HepG2 (cell line): ENCODE results near the gene PATZ1. TPM values are rescaled to one million over a fixed set of nuclear protein-coding genes. Genes with fewer than 3 reads are reported as not detected.

Source experiments
- GATAD2A ChIP-seq: IDR thresholded peaks from 2 replicates; pipeline ENCODE4 v1.6.1; 2016
- MIER3 ChIP-seq: IDR thresholded peaks from 2 replicates; pipeline ENCODE4 v1.6.1; 2016; ENCODE audit warnings: missing compliant biosample characterization, borderline replicate concordance
- MYC ChIP-seq: sonication (generic); formaldehyde crosslinking; IDR thresholded peaks from 2 replicates; pipeline ENCODE4 v1.9.0; 2021; ENCODE audit warnings: missing genetic modification reagents, borderline replicate concordance
- NFKB2 ChIP-seq: sonication (generic); formaldehyde crosslinking; IDR thresholded peaks from 2 replicates; pipeline ENCODE4 v1.4.0; 2020; ENCODE audit warnings: missing genetic modification reagents, borderline replicate concordance
- TEAD3 ChIP-seq: optimal IDR thresholded peaks from 2 replicates; pipeline ENCODE3; 2016; ENCODE audit warnings: borderline replicate concordance
- ZBTB38 ChIP-seq: sonication (generic); formaldehyde crosslinking; IDR thresholded peaks from 2 replicates; pipeline ENCODE4 v1.5.1; 2020; ENCODE audit warnings: mild to moderate bottlenecking, missing genetic modification reagents
- ZFP36 ChIP-seq: fragments of 150-350 bp; IDR thresholded peaks from 2 replicates; pipeline ENCODE4 v1.6.1; 2018; ENCODE audit warnings: borderline replicate concordance, low read length, low read depth; ENCODE audit not compliant: partially characterized antibody
- ZNF17 ChIP-seq: sonication (generic); formaldehyde crosslinking; IDR thresholded peaks from 2 replicates; pipeline ENCODE4 v1.5.0; 2020; ENCODE audit warnings: mild to moderate bottlenecking, missing genetic modification reagents
- ZNF382 ChIP-seq: sonication (generic); formaldehyde crosslinking; IDR thresholded peaks from 2 replicates; pipeline ENCODE4 v1.5.0; 2020; ENCODE audit warnings: missing genetic modification reagents, mild to moderate bottlenecking, borderline replicate concordance
- ZNF543 ChIP-seq: sonication (generic); formaldehyde crosslinking; IDR thresholded peaks from 2 replicates; pipeline ENCODE4 v1.4.0; 2020; ENCODE audit warnings: mild to moderate bottlenecking, missing genetic modification reagents
- ZNF577 ChIP-seq: sonication (generic); formaldehyde crosslinking; IDR thresholded peaks from 2 replicates; pipeline ENCODE4 v1.4.0; 2020; ENCODE audit warnings: mild to moderate bottlenecking, low read depth, missing genetic modification reagents, borderline replicate concordance
- ZNF773 ChIP-seq: sonication (generic); formaldehyde crosslinking; IDR thresholded peaks from 2 replicates; pipeline ENCODE4 v1.4.0; 2020; ENCODE audit warnings: missing genetic modification reagents, borderline replicate concordance
- polyA plus RNA-seq, 8 experiments: library from polyadenylated mRNA; depleted of rRNA in 3 of 8; stranded (reverse) in 7 of 8; unstranded in 1 of 8; fragments of >200 nt; fragmentation: Illumina TruSeq in 4 of 8; extraction: Trizol in 4 of 8; gene quantifications; 2 replicates each; pipeline versions ENCODE4 v1.2.1 to v1.2.3, GENCODE V29; 2011 to 2016; ENCODE audit warnings: low read depth in 4 of 8, missing spikeins in 1 of 8, mixed read lengths in 1 of 8; ENCODE audit not compliant: insufficient read depth in 1 of 8
- total RNA-seq, 5 experiments: library from RNA; depleted of rRNA; stranded (reverse); fragments of >200 nt; fragmentation: Illumina TruSeq; extraction: Trizol; gene quantifications; 2 replicates each; pipeline ENCODE4 v1.2.3, GENCODE V29; 2016; ENCODE audit warnings: low read depth in 1 of 5
- TF ChIP-seq, protein P1 (sequence below): sonication (generic); formaldehyde crosslinking; IDR thresholded peaks from 2 replicates; pipeline ENCODE4 v1.8.0; 2022; ENCODE audit warnings: mild to moderate bottlenecking, missing genetic modification reagents, moderate library complexity
- TF ChIP-seq, protein P2 (sequence below): sonication (generic); formaldehyde crosslinking; IDR thresholded peaks from 2 replicates; pipeline ENCODE4 v1.9.0; 2021; ENCODE audit warnings: missing genetic modification reagents, mild to moderate bottlenecking, borderline replicate concordance
- TF ChIP-seq, protein P3 (sequence below): sonication (generic); formaldehyde crosslinking; conservative IDR thresholded peaks from 2 replicates; pipeline ENCODE4 v1.5.0; 2020; ENCODE audit warnings: missing genetic modification reagents
- TF ChIP-seq, protein P4 (sequence below): sonication (generic); formaldehyde crosslinking; IDR thresholded peaks from 2 replicates; pipeline ENCODE4 v1.4.0; 2020; ENCODE audit warnings: missing genetic modification reagents
- TF ChIP-seq, protein P5 (sequence below): sonication (generic); formaldehyde crosslinking; IDR thresholded peaks from 2 replicates; pipeline ENCODE4 v1.5.0; 2020; ENCODE audit warnings: missing genetic modification reagents
- TF ChIP-seq, protein P6 (sequence below): sonication (generic); formaldehyde crosslinking; IDR thresholded peaks from 2 replicates; pipeline ENCODE4 v1.5.0; 2020; ENCODE audit warnings: mild to moderate bottlenecking, missing genetic modification reagents, moderate library complexity

The PATZ1 gene
- total and polyA plus RNA-seq, 2 of the 13 experiments (the other 11 are each of a cell fraction or from before 2014, with no cell fraction given): 24.9 to 30.5 TPM

DNA sequence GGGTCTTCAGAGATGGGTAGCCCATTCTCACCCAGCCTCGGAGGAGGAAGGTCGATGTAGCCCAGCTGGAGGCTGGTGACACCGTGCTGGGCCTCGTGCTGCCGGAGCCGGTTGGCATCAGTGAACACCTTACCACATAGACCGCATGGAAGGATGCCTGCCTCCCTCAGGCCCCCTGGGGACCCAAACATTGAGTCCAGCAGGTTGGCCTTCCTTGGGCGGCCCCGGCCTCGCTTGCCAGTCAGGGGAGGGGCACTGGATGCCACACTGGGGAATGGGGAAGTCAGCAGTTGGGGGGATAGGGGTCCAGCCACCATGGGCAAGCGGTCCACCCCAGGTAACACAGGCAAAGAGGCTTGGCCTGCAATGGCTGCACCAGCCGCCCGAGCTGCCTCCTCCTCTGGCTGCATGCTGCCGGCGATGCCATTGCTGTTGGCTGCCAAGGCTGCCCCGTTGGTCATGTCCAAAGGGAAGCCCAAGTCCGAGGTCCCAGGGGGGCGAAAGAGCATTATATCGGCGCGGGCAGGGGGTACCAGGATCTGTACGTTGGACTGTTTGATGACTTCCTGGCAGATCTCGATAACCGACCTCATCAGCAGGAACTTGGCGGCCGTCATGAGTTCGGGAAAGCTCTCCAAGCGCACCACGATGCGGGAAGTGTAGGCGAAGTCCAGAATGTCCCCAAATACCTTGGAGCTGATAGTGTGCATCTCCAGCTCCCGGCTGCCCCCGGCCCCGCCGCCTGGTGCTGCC lies 1.4 kb downstream of the PATZ1 start (continued):
- TF ChIP-seq MYC (CRISPR knock-in tag): peak; percentile 30; the same call in 1 of the 2 replicates
- no peak for TF ChIP-seq MIER3 (CRISPR knock-in tag)
- no peak for TF ChIP-seq ZNF17 (CRISPR knock-in tag)
- TF ChIP-seq, protein P1, sequence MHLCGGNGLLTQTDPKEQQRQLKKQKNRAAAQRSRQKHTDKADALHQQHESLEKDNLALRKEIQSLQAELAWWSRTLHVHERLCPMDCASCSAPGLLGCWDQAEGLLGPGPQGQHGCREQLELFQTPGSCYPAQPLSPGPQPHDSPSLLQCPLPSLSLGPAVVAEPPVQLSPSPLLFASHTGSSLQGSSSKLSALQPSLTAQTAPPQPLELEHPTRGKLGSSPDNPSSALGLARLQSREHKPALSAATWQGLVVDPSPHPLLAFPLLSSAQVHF (CRISPR knock-in tag): no peak
- TF ChIP-seq TEAD3 (CRISPR knock-in tag): no peak
- peak; percentile 95 for TF ChIP-seq ZBTB38 (CRISPR knock-in tag)
- no peak for TF ChIP-seq ZNF773 (CRISPR knock-in tag)
- TF ChIP-seq, protein P2, sequence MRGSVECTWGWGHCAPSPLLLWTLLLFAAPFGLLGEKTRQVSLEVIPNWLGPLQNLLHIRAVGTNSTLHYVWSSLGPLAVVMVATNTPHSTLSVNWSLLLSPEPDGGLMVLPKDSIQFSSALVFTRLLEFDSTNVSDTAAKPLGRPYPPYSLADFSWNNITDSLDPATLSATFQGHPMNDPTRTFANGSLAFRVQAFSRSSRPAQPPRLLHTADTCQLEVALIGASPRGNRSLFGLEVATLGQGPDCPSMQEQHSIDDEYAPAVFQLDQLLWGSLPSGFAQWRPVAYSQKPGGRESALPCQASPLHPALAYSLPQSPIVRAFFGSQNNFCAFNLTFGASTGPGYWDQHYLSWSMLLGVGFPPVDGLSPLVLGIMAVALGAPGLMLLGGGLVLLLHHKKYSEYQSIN (CRISPR knock-in tag): no peak
- TF ChIP-seq, protein P3, sequence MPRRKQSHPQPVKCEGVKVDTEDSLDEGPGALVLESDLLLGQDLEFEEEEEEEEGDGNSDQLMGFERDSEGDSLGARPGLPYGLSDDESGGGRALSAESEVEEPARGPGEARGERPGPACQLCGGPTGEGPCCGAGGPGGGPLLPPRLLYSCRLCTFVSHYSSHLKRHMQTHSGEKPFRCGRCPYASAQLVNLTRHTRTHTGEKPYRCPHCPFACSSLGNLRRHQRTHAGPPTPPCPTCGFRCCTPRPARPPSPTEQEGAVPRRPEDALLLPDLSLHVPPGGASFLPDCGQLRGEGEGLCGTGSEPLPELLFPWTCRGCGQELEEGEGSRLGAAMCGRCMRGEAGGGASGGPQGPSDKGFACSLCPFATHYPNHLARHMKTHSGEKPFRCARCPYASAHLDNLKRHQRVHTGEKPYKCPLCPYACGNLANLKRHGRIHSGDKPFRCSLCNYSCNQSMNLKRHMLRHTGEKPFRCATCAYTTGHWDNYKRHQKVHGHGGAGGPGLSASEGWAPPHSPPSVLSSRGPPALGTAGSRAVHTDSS (CRISPR knock-in tag): no peak
- TF ChIP-seq, protein P4, sequence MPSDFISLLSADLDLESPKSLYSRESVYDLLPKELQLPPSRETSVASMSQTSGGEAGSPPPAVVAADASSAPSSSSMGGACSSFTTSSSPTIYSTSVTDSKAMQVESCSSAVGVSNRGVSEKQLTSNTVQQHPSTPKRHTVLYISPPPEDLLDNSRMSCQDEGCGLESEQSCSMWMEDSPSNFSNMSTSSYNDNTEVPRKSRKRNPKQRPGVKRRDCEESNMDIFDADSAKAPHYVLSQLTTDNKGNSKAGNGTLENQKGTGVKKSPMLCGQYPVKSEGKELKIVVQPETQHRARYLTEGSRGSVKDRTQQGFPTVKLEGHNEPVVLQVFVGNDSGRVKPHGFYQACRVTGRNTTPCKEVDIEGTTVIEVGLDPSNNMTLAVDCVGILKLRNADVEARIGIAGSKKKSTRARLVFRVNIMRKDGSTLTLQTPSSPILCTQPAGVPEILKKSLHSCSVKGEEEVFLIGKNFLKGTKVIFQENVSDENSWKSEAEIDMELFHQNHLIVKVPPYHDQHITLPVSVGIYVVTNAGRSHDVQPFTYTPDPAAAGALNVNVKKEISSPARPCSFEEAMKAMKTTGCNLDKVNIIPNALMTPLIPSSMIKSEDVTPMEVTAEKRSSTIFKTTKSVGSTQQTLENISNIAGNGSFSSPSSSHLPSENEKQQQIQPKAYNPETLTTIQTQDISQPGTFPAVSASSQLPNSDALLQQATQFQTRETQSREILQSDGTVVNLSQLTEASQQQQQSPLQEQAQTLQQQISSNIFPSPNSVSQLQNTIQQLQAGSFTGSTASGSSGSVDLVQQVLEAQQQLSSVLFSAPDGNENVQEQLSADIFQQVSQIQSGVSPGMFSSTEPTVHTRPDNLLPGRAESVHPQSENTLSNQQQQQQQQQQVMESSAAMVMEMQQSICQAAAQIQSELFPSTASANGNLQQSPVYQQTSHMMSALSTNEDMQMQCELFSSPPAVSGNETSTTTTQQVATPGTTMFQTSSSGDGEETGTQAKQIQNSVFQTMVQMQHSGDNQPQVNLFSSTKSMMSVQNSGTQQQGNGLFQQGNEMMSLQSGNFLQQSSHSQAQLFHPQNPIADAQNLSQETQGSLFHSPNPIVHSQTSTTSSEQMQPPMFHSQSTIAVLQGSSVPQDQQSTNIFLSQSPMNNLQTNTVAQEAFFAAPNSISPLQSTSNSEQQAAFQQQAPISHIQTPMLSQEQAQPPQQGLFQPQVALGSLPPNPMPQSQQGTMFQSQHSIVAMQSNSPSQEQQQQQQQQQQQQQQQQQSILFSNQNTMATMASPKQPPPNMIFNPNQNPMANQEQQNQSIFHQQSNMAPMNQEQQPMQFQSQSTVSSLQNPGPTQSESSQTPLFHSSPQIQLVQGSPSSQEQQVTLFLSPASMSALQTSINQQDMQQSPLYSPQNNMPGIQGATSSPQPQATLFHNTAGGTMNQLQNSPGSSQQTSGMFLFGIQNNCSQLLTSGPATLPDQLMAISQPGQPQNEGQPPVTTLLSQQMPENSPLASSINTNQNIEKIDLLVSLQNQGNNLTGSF: peak; percentile 33; the same call in 1 of the 2 replicates
- TF ChIP-seq NFKB2 (CRISPR knock-in tag): 0 out of 2 replicates have a peak, but pooled peaks have one; percentile 15
- TF ChIP-seq, protein P5, sequence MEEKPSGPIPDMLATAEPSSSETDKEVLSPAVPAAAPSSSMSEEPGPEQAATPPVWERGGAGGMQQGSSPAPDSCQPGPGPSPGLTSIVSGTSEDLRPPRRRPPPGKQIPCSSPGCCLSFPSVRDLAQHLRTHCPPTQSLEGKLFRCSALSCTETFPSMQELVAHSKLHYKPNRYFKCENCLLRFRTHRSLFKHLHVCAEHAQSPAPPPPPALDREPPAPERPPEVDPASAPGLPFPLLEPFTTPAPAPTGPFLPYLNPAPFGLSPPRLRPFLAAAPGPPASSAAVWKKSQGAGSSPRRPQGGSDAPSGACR: no peak
- TF ChIP-seq ZFP36: no peak
- TF ChIP-seq, protein P6, sequence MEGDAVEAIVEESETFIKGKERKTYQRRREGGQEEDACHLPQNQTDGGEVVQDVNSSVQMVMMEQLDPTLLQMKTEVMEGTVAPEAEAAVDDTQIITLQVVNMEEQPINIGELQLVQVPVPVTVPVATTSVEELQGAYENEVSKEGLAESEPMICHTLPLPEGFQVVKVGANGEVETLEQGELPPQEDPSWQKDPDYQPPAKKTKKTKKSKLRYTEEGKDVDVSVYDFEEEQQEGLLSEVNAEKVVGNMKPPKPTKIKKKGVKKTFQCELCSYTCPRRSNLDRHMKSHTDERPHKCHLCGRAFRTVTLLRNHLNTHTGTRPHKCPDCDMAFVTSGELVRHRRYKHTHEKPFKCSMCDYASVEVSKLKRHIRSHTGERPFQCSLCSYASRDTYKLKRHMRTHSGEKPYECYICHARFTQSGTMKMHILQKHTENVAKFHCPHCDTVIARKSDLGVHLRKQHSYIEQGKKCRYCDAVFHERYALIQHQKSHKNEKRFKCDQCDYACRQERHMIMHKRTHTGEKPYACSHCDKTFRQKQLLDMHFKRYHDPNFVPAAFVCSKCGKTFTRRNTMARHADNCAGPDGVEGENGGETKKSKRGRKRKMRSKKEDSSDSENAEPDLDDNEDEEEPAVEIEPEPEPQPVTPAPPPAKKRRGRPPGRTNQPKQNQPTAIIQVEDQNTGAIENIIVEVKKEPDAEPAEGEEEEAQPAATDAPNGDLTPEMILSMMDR (CRISPR knock-in tag): no peak
- TF ChIP-seq ZNF382: no peak
- no peak for TF ChIP-seq GATAD2A (CRISPR knock-in tag)
- no peak for TF ChIP-seq ZNF577
- TF ChIP-seq ZNF543 (CRISPR knock-in tag): no peak
